Retinal pigment epithelial cell (primary cell): ENCODE measurements around the gene CORIN.

Experiments used
- DNase-seq: peaks from one replicate; pipeline ENCODE4 v3.0.0-alpha.2; 2010; ENCODE audit warnings: low read depth
- H3K4me3 ChIP-seq: 2 replicates; pipeline ENCODE4 v1.5.1; 2011; ENCODE audit warnings: mild to moderate bottlenecking, low read length, control low read depth, moderate library complexity
- CTCF ChIP-seq: conservative IDR thresholded peaks from 2 replicates; pipeline ENCODE4 v1.5.1; 2011; ENCODE audit warnings: low read depth, low read length, control low read depth, inconsistent platforms

The CORIN gene

GRCh38 chr4:47744843-47745382 is 93.0 kb downstream of the CORIN start:
- TF ChIP-seq CTCF: no peak
- no peak for DNase-seq
- no peak overlapping the region for H3K4me3 ChIP-seq

- DNase-seq: no peak
- no peak overlapping the region for H3K4me3 ChIP-seq
- TF ChIP-seq CTCF: no peak
These were observed 93.6 kb downstream of the CORIN start for GRCh38 chr4:47744253-47744652.

- DNase-seq: no peak
These were observed 96.7 kb downstream of the CORIN start for GRCh38 chr4:47741200-47741599.

GRCh38 chr4:47737326-47737725 is 100.5 kb downstream of the CORIN start:
- no peak for TF ChIP-seq CTCF
- no peak for DNase-seq
- H3K4me3 ChIP-seq: no peak overlapping the region

More at GRCh38 chr4:47741200-47741599, 96.7 kb downstream of the CORIN start:
- no peak for TF ChIP-seq CTCF
- no peak overlapping the region for H3K4me3 ChIP-seq

- no peak overlapping the region for H3K4me3 ChIP-seq
- no peak for DNase-seq
- TF ChIP-seq CTCF: no peak
These were observed 101.3 kb downstream of the CORIN start for GRCh38 chr4:47736555-47736954.

- DNase-seq: no peak
- no peak overlapping the region for H3K4me3 ChIP-seq
- no peak for TF ChIP-seq CTCF
These were observed 101.7 kb downstream of the CORIN start for GRCh38 chr4:47736146-47736545.

GRCh38 chr4:47733302-47734175 is 104.3 kb downstream of the CORIN start:
- TF ChIP-seq CTCF: no peak
- no peak overlapping the region for H3K4me3 ChIP-seq
- DNase-seq: peak; percentile 7
